Heart left ventricle (tissue), 16 donors: ENCODE results near the gene NEUROG2. TPM values are rescaled to one million over a fixed set of nuclear protein-coding genes. Genes with fewer than 3 reads are reported as not detected.

Experiments used
- ATAC-seq, 4 donors: fragments of 200-7000 bp; cut with Tn5 transposase; one replicate each; pipeline ENCODE4 v1.9.1; 2020 to 2022; ENCODE audit warnings: moderate library complexity in 4 of 4, mild to moderate bottlenecking in 3 of 4, moderate number of reproducible peaks in 1 of 4
- DNase-seq, 5 donors: peaks; one replicate each; pipeline ENCODE4 v3.0.0-alpha.2; 2020
- H3K27ac ChIP-seq, 12 donors: fragments of 200-600 bp; sonication (generic) in 4 of 12; one replicate each; pipeline versions ENCODE4 v1.5.0 to v1.8.0; 2016 to 2022; ENCODE audit warnings: mild to moderate bottlenecking in 2 of 12
- H3K27me3 ChIP-seq, 9 donors: fragments of 200-600 bp; sonication (generic) in 2 of 9; one replicate each; pipeline versions ENCODE4 v1.5.1 to v1.8.0; 2016 to 2022; ENCODE audit warnings: mild to moderate bottlenecking in 3 of 9
- H3K36me3 ChIP-seq, 9 donors: fragments of 200-600 bp; sonication (generic) in 2 of 9; one replicate each; pipeline versions ENCODE4 v1.5.0 to v1.8.0; 2018 to 2022; ENCODE audit warnings: mild to moderate bottlenecking in 2 of 9
- H3K4me1 ChIP-seq, 12 donors: fragments of 200-600 bp; sonication (generic) in 4 of 12; one replicate each; pipeline versions ENCODE4 v1.5.0 to v1.8.0; 2016 to 2022; ENCODE audit warnings: mild to moderate bottlenecking in 3 of 12
- H3K4me3 ChIP-seq, 12 donors: fragments of 200-600 bp; sonication (generic) in 4 of 12; one replicate each; pipeline versions ENCODE4 v1.5.0 to v1.8.0; 2017 to 2022; ENCODE audit warnings: mild to moderate bottlenecking in 9 of 12, moderate library complexity in 4 of 12
- H3K9me3 ChIP-seq, 12 donors: fragments of 200-600 bp; sonication (generic) in 4 of 12; one replicate each; pipeline versions ENCODE4 v1.5.0 to v1.8.0; 2016 to 2022; ENCODE audit warnings: mild to moderate bottlenecking in 1 of 12
- POLR2A ChIP-seq, 2 donors: fragments of 450-650 bp; IDR thresholded peaks; one replicate each; pipeline ENCODE4 v1.6.1; 2017; ENCODE audit warnings: antibody characterized with exemption in 2 of 2, mild to moderate bottlenecking in 2 of 2, moderate library complexity in 2 of 2
- intact Hi-C, 10 donors: fragments of 100-400 bp; cut with DNase I; formaldehyde crosslinking; loops; one replicate each; pipeline versions ENCODE4 v1.11.1 to v1.14.2; 2022
- polyA plus RNA-seq, 2 donors: library from polyadenylated mRNA; stranded (reverse); fragments of 200-250 nt; gene quantifications; one replicate each; pipeline ENCODE4 v1.2.3, GENCODE V29; 2013
- total RNA-seq, 9 donors: library from RNA; depleted of rRNA in 2 of 9; stranded (reverse); fragments of >200 nt in 2 of 9; fragmentation: NEBNext Ultra II Directional in 3 of 9; extraction: Animal tissue kit (Norgen Biotek cat#: 25700) in 3 of 9; gene quantifications; one replicate each; pipeline versions ENCODE4 v1.1.0 to v1.2.4, GENCODE V29; 2016 to 2023
- TF ChIP-seq, protein P1 (sequence below), 12 donors: fragments of 200-600 bp; sonication (generic) in 4 of 12; IDR thresholded peaks; one replicate each; pipeline versions ENCODE4 v1.5.0 to v1.8.0; 2018 to 2022; ENCODE audit warnings: antibody characterized with exemption in 12 of 12, mild to moderate bottlenecking in 5 of 12
- donor health status: ischemic (EF 13 %, LVEDD 7.1; RV severe dilation, severe dysfunction).
- donor health status: healthy with polysubstance abuse.
- donor health status: DM: no; HTN: yes; CAD: no.
- donor health status: DM: no; HTN: no; CAD: no.
- donor health status: ischemic (EF 25% LVEDD 6.9; RV normal size, moderate dysfunction).
- donor health status: ischemic (EF 25% LVEDD 5.7; RV mildly dilated, moderate dysfunction).
- donor health status: healthy.
- donor health status: DM: yes; HTN: yes; CAD: no.
- donor health status: ischemic (EF 35%, LVEDD 5.7; RV mildly dilated, moderate dysfunction).
- donor health status: nonischemic (EF 11% LVEDD 7.7; RV severe dilation, severe dysfunction).
- donor health status: DM: yes; HTN: yes; CAD: no.
- donor health status: PGD.
- donor health status: ischemic (EF 29% LVEDD 5.4; RV normal size, mild dysfunction).
- donor health status: nonischemic (EF 23%, LVEDD 6.1; RV moderate dilation, normal function).

The NEUROG2 gene
- total and polyA plus RNA-seq, 11 donors, result not detected

DNA sequence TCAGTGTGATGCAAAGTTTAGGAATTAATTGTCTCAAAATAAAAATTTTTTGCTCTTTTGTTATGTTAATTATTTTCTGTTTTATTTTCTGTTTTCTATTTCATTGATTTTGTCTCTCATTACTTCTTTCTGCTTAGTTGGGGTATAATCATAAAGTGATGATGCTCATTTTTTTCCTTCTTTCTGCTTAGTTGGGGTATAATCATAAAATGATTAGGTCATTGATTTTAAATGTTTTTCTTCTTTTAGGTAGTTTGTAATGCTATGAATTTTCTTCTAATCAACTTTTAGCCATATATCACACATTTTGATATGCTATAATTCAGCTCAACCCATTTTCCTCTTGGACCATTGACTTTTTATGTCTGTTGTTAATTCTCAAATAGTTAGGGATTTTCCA lies 43.7 kb downstream of the NEUROG2 start:
- H3K9me3 ChIP-seq, result peaks cover 0 to 13% (median 0%) of the 10 kb centered on the region in 12 donors
- no peaks in the 10 kb centered on the region for H3K4me1 ChIP-seq
- DNase-seq, result no peak
- no peaks in the 10 kb centered on the region for H3K36me3 ChIP-seq
- TF ChIP-seq POLR2A (IDR thresholded peaks at IDR 0.05), result no peak
- TF ChIP-seq, protein P1, sequence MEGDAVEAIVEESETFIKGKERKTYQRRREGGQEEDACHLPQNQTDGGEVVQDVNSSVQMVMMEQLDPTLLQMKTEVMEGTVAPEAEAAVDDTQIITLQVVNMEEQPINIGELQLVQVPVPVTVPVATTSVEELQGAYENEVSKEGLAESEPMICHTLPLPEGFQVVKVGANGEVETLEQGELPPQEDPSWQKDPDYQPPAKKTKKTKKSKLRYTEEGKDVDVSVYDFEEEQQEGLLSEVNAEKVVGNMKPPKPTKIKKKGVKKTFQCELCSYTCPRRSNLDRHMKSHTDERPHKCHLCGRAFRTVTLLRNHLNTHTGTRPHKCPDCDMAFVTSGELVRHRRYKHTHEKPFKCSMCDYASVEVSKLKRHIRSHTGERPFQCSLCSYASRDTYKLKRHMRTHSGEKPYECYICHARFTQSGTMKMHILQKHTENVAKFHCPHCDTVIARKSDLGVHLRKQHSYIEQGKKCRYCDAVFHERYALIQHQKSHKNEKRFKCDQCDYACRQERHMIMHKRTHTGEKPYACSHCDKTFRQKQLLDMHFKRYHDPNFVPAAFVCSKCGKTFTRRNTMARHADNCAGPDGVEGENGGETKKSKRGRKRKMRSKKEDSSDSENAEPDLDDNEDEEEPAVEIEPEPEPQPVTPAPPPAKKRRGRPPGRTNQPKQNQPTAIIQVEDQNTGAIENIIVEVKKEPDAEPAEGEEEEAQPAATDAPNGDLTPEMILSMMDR (IDR thresholded peaks at IDR 0.05), result no peak
- no peak overlapping the region for H3K4me3 ChIP-seq
- intact Hi-C loops, result no loop called here
- H3K27me3 ChIP-seq, result no peaks in the 10 kb centered on the region
- no peak for ATAC-seq
- no peak overlapping the region for H3K27ac ChIP-seq

Other genes starting within 250 kb of the NEUROG2 start
- gene TIFA, start 230.3 kb downstream of the NEUROG2 start, total RNA-seq, result 10 to 100 TPM in 6 of 9 donors, 1 to 10 TPM in 3; 3.9 to 21.3 (median 14.6) TPM
- gene TIFA, start 230.3 kb downstream of the NEUROG2 start, polyA plus RNA-seq, result 1 to 10 TPM; 3.3 to 6.2 TPM
- 10 to 100 TPM in 2 of 9 donors, 1 to 10 TPM in 7; 2.2 to 21.7 (median 3.4) TPM for gene ALPK1, start 218.8 kb downstream of the NEUROG2 start, total RNA-seq
- gene ALPK1, start 218.8 kb downstream of the NEUROG2 start, polyA plus RNA-seq, result 1 to 10 TPM; 1.3 to 2.6 TPM
- 1 to 10 TPM; 1.4 to 2.9 (median 1.6) TPM for gene ZGRF1, start 120.7 kb upstream of the NEUROG2 start, total RNA-seq
- gene ZGRF1, start 120.7 kb upstream of the NEUROG2 start, polyA plus RNA-seq, result 1 to 10 TPM in 1 of 2 donors, under 1 TPM in 1; 0.85 to 1.8 TPM
- 10 to 100 TPM; 43.0 to 70.0 (median 50.3) TPM for gene LARP7, start 121.0 kb upstream of the NEUROG2 start, total RNA-seq
- gene LARP7, start 121.0 kb upstream of the NEUROG2 start, polyA plus RNA-seq, result 10 to 100 TPM; 43.3 to 73.0 TPM